Measurements from ENCODE around the gene NFATC2IP.
"Not testable (repeated sequence)": the region's sequence is repeated elsewhere in the genome, so short reads cannot be mapped to it uniquely, and the experiment has no call there.

NFATC2IP gene

GRCh38 chr16:29000019-29000418 lies 49.3 kb downstream of the NFATC2IP start:
- no peak for DNase-seq

GRCh38 chr16:29004496-29005139 lies 53.9 kb downstream of the NFATC2IP start:
- not testable (repeated sequence) for DNase-seq

- peak; percentile 81 for DNase-seq
Observed at GRCh38 chr16:29007730-29008593, 57.2 kb downstream of the NFATC2IP start.

GRCh38 chr16:29009050-29009837 lies 58.5 kb downstream of the NFATC2IP start:
- peak; percentile 69 for DNase-seq

GRCh38 chr16:29009838-29010166 lies 59.1 kb downstream of the NFATC2IP start:
- no peak for DNase-seq

GRCh38 chr16:29011112-29011511 lies 60.4 kb downstream of the NFATC2IP start:
- no peak for DNase-seq

- DNase-seq: no peak
Observed at GRCh38 chr16:29011851-29012250, 61.1 kb downstream of the NFATC2IP start.

GRCh38 chr16:29012913-29013553 lies 62.3 kb downstream of the NFATC2IP start:
- no peak for DNase-seq

- no peak for DNase-seq
Observed at GRCh38 chr16:29014561-29015069, 63.9 kb downstream of the NFATC2IP start.
